Vagina (tissue), 2 donors: ENCODE data around the gene TRIM52. TPM values are rescaled to one million over a fixed set of nuclear protein-coding genes. Genes with fewer than 3 reads are reported as not detected.
"Not testable (repeated sequence)": the region's sequence is repeated elsewhere in the genome, so short reads cannot be mapped to it uniquely, and the experiment has no call there.

Source experiments
- DNase-seq, 2 donors: peaks; one replicate each; pipeline ENCODE4 v3.0.0-alpha.2; 2017; ENCODE audit errors: extremely low spot score in 2 of 2
- H3K27ac ChIP-seq: fragments of 200-600 bp; sonication (generic); one replicate; pipeline ENCODE4 v1.5.1; 2019
- H3K27me3 ChIP-seq: fragments of 200-600 bp; sonication (generic); one replicate; pipeline ENCODE4 v1.5.1; 2019
- H3K36me3 ChIP-seq, 2 donors: fragments of 200-600 bp; sonication (generic); one replicate each; pipeline ENCODE4 v1.5.1; 2017 to 2019
- H3K4me1 ChIP-seq: fragments of 200-600 bp; sonication (generic); one replicate; pipeline ENCODE4 v1.5.1; 2019
- H3K4me3 ChIP-seq, 2 donors: fragments of 200-600 bp; sonication (generic); 1 replicate in 1 of 2; 2 replicates in 1 of 2; pipeline ENCODE4 v1.5.1; 2016 to 2019
- H3K9me3 ChIP-seq: fragments of 200-600 bp; sonication (generic); one replicate; pipeline ENCODE4 v1.5.1; 2019
- CTCF ChIP-seq, 3 experiments: fragments of 450-650 bp in 2 of 3; fragments of 200-600 bp in 1 of 3; sonication (generic) in 1 of 3; IDR thresholded peaks; one replicate each; pipeline ENCODE4 v1.5.1; 2017 to 2019; ENCODE audit warnings: antibody characterized with exemption in 3 of 3, mild to moderate bottlenecking in 2 of 3, moderate library complexity in 2 of 3
- POLR2A ChIP-seq, 2 donors: fragments of 450-650 bp; IDR thresholded peaks; one replicate each; pipeline ENCODE4 v1.6.1; 2017; ENCODE audit warnings: antibody characterized with exemption in 2 of 2, mild to moderate bottlenecking in 2 of 2, moderate library complexity in 2 of 2
- POLR2AphosphoS5 ChIP-seq, 2 donors: sonication (generic); formaldehyde crosslinking; IDR thresholded peaks; one replicate each; pipeline ENCODE4 v1.9.0; 2017; ENCODE audit warnings: antibody characterized with exemption in 2 of 2, mild to moderate bottlenecking in 2 of 2, low read depth in 1 of 2; ENCODE audit not compliant: insufficient read depth in 1 of 2
- intact Hi-C: fragments of 100-400 bp; cut with DNase I; formaldehyde crosslinking; loops from one replicate; pipeline ENCODE4 v1.15.1; 2023
- total RNA-seq: library from RNA; depleted of rRNA; stranded (reverse); fragments of >200 nt; gene quantifications from one replicate; pipeline ENCODE4 v1.2.3, GENCODE V29; 2016

TRIM52 gene
- total RNA-seq, 1 donor from 2014 or later, result 17.2 TPM

GRCh38 chr5:181281984-181282316, 21.0 kb upstream of the TRIM52 start:
- Histone ChIP-seq H3K36me3 (no peaks in the 10 kb centered on the region), H3K9me3 (no peaks in the 10 kb centered on the region), H3K27ac (no peak overlapping the region), H3K4me1 (no peaks in the 10 kb centered on the region), H3K27me3 (no peaks in the 10 kb centered on the region), H3K4me3 (no peak overlapping the region)
- intact Hi-C loops, result no loop called here
- TF ChIP-seq POLR2AphosphoS5 (IDR thresholded peaks at IDR 0.05; ENCODE audit: insufficient read depth in 1 of 2, low read depth in 1 of 2) (no peak), POLR2A (IDR thresholded peaks at IDR 0.05) (no peak), CTCF (IDR thresholded peaks at IDR 0.05) (no peak)
- DNase-seq, result peak in 1 of 2 donors; percentile 64

DNA sequence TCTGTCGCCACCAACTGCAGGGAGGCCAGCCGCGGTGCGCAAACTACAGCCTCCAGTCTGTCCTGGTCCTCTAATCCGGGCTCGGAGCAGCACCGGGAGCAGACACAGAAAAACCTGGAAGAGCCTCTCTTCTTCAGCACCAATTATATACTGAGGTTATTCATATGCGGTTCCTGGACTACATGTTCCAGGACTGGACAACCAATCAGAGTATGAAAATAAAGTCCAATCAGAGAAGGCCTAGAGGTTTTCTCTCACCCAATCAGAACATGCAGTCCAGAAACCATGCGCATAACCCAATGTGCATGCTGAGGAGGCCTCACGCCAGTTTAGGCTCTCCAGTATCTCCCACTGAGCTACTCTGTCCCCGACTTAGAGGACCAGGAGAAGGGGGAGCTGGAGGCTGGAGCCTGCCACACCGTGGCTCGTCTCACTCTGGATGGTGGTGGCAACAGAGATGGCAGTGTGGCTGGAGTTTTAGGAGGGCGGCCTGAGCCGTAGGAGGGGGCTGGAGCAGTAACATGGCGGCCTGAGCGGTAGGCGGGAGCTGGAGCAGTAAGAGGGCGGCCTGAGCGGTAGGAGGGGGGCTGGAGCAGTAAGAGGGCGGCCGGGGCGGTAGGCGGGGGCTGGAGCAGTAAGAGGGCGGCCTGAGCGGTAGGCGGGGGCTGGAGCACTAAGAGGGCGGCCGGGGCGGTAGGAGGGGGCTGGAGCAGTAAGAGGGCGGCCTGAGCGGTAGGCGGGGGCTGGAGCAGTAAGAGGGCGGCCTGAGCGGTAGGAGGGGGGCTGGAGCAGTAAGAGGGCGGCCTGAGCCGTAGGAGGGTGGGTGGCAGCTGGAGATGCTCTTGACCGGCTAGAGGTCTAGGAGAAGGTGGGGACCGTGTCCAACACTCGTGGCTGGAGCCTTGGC, 20.4 kb upstream of the TRIM52 start:
- Histone ChIP-seq H3K9me3 (no peaks in the 10 kb centered on the region), H3K36me3 (no peaks in the 10 kb centered on the region), H3K27ac (no peak overlapping the region), H3K4me3 (no peak overlapping the region), H3K4me1 (no peaks in the 10 kb centered on the region), H3K27me3 (no peaks in the 10 kb centered on the region)
- DNase-seq, result peak in 1 of 2 donors; percentile 44
- intact Hi-C loops, result no loop called here
- TF ChIP-seq POLR2A (IDR thresholded peaks at IDR 0.05) (no peak), POLR2AphosphoS5 (IDR thresholded peaks at IDR 0.05; ENCODE audit: insufficient read depth in 1 of 2, low read depth in 1 of 2) (no peak), CTCF (IDR thresholded peaks at IDR 0.05) (no peak)

GRCh38 chr5:181280251-181280762, 19.4 kb upstream of the TRIM52 start:
- DNase-seq, result peak in 1 of 2 donors; percentile 22
- Histone ChIP-seq H3K4me1 (no peaks in the 10 kb centered on the region), H3K36me3 (no peaks in the 10 kb centered on the region), H3K27ac (no peak overlapping the region), H3K27me3 (no peaks in the 10 kb centered on the region), H3K9me3 (no peaks in the 10 kb centered on the region), H3K4me3 (no peak overlapping the region)
- TF ChIP-seq CTCF (IDR thresholded peaks at IDR 0.05) (no peak), POLR2AphosphoS5 (IDR thresholded peaks at IDR 0.05; ENCODE audit: insufficient read depth in 1 of 2, low read depth in 1 of 2) (no peak), POLR2A (IDR thresholded peaks at IDR 0.05) (no peak)
- intact Hi-C loops, result no loop called here

DNA sequence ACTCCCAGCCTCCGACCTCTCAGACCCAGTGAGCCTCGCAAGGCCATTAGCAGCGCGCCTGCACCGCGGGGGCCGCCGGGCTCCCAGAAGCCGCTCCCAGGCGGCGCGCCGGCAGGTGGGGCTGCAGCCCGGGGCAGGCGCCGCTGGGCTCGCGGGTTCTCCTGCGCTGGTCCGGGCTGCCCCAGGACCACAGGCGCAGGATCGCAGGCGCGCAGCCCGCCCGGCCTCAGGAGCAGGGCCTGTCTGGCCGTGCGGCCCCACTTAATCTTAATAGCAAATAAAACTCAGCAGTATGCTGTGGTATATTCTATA, 12.4 kb upstream of the TRIM52 start:
- intact Hi-C loops, H3K36me3 ChIP-seq, H3K27me3 ChIP-seq, H3K4me1 ChIP-seq, H3K9me3 ChIP-seq, H3K4me3 ChIP-seq, H3K27ac ChIP-seq: not testable (repeated sequence)
- DNase-seq, result peak in 1 of 2 donors; percentile 6

GRCh38 chr5:181271081-181271480, 10.1 kb upstream of the TRIM52 start:
- Histone ChIP-seq H3K4me3 (no peak overlapping the region), H3K27ac (no peak overlapping the region), H3K36me3 (no peaks in the 10 kb centered on the region), H3K9me3 (no peaks in the 10 kb centered on the region), H3K27me3 (no peaks in the 10 kb centered on the region), H3K4me1 (no peaks in the 10 kb centered on the region)
- TF ChIP-seq POLR2A (IDR thresholded peaks at IDR 0.05), result no peak
- DNase-seq, result peak in 1 of 2 donors; percentile 34
- intact Hi-C loops, result no loop called here

GRCh38 chr5:181267907-181268306, 7.0 kb upstream of the TRIM52 start:
- H3K4me1 ChIP-seq, H3K27ac ChIP-seq, H3K36me3 ChIP-seq, H3K9me3 ChIP-seq, H3K4me3 ChIP-seq, H3K27me3 ChIP-seq, intact Hi-C loops: not testable (repeated sequence)
- DNase-seq, result peak in 1 of 2 donors; percentile 27

GRCh38 chr5:181267291-181267904, 6.5 kb upstream of the TRIM52 start:
- intact Hi-C loops, H3K27me3 ChIP-seq: not testable (repeated sequence)
- DNase-seq, result peak in 1 of 2 donors; percentile 13

More at GRCh38 chr5:181267291-181267904, 6.5 kb upstream of the TRIM52 start:
- H3K4me3 ChIP-seq, H3K27ac ChIP-seq, H3K4me1 ChIP-seq, H3K36me3 ChIP-seq, H3K9me3 ChIP-seq: not testable (repeated sequence)
